GM18951 (cell line): ENCODE data around the gene PLAC1.

Source experiments
- POLR2A ChIP-seq: IDR thresholded peaks from 4 replicates; pipeline ENCODE4 v1.6.1; 2011; ENCODE audit warnings: mild to moderate bottlenecking; ENCODE audit not compliant: insufficient read length, insufficient read depth; ENCODE audit errors: extremely low read depth
- in situ Hi-C: fragments of 300-500 bp; cut with MboI; formaldehyde crosslinking; loops from one replicate; pipeline ENCODE4 v1.12.0; 2022; ENCODE audit warnings: low sequenced_read_pairs, mixed read lengths, inconsistent platforms; ENCODE audit not compliant: unreplicated experiment

Gene PLAC1

GRCh38 chrX:134603806-134604700, 54.2 kb downstream of the PLAC1 start:
- no peak for TF ChIP-seq POLR2A
- in situ Hi-C loops, result no loop called here

- no peak for TF ChIP-seq POLR2A
- in situ Hi-C loops, result no loop called here
Measured at GRCh38 chrX:134602410-134602809, 55.9 kb downstream of the PLAC1 start.

DNA sequence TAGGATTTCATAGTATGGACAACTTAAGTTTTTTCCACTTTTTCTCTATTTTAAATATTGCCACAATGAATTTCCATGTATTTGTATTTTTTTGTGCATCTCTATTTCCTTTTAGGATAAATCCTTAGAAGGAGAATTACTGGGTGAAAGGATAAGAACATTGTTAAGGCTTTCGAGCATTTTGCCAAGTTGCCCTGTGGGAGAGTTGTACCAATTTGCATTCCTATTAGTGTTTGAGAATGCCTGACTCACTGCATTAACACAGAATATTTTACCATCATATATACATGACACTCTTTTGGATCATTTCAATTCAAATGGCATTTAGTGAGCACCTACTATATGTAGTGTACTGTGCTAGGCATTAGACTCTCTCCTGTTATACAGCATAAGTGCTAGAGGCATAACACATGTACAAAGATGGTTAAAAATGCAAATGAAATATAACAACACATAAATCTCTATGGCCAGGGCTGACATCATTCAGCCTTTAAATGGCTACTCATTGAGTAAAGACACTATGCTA, 57.0 kb downstream of the PLAC1 start:
- in situ Hi-C loops, result no loop called here
- TF ChIP-seq POLR2A, result no peak

GRCh38 chrX:134600714-134601113, 57.6 kb downstream of the PLAC1 start:
- in situ Hi-C loops, result no loop called here
- no peak for TF ChIP-seq POLR2A

GRCh38 chrX:134599184-134599914, 58.9 kb downstream of the PLAC1 start:
- no peak for TF ChIP-seq POLR2A
- in situ Hi-C loops, result no loop called here

- in situ Hi-C loops, result no loop called here
- TF ChIP-seq POLR2A, result no peak
Measured at GRCh38 chrX:134592303-134592702, 66.0 kb downstream of the PLAC1 start.

DNA sequence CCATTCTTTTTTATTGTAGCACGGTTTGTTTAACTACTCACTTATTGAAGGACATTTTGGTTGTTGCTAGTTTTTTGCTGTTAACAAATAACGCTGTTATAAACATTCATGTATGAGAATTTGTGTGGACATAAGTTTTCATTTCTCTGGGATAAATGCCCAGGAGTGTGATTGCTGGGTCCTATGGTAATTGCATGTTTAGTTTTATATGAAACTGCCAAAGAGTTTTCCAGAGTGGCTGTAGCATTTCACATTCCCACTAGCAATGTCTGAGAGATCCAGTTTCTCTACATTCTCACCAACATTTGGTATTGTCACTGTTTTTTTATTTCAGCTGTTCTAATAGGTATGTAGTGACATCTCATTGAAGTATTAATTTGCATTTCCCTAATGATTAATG, 66.8 kb downstream of the PLAC1 start:
- TF ChIP-seq POLR2A, result no peak
- in situ Hi-C loops, result no loop called here

GRCh38 chrX:134588806-134589205, 69.5 kb downstream of the PLAC1 start:
- TF ChIP-seq POLR2A, result no peak
- in situ Hi-C loops, result no loop called here

- TF ChIP-seq POLR2A, result no peak
- in situ Hi-C loops, result no loop called here
Measured at GRCh38 chrX:134580907-134581306, 77.4 kb downstream of the PLAC1 start.

GRCh38 chrX:134573683-134574035, 84.6 kb downstream of the PLAC1 start:
- TF ChIP-seq POLR2A, result no peak
- in situ Hi-C loops, result no loop called here

DNA sequence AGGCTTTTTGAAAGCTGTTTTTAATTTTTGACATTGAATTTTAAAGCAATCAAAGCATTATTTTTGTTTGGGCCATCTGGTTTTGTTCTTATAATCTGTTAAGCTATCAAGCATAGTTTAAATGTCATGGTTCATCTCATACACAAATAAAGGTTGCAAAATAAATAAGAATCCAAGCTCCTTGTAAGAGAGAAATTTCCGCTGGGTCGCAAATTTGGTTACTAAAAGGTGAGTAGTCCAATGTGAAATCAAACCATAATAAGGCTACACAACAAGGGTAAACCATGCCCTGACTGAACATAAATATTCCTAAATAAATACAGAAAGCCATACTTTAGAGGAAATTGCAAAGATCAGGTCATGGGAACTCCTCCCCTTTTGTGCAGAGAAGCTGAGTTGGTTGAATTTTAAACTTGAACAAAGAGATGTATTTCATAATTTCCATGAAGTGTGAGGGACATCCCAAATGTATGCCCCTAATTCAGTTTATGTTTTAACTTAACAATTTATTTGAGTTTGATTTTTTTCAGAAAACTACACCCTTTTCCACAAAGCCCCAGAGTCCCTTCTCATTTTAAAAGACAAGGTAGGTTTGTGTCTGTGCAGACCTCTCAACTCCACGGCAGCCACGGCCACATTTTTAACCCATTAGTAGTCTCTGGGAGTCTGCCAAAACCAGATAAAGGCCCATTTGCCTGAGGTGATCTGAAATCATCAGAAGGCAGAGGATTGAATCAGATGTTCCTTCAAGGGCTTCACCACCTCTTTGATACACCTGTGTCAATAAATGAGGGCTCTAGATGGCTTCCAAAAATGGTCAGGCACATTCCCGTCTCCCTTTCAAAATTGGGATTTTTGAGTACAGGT, 85.2 kb downstream of the PLAC1 start:
- TF ChIP-seq POLR2A, result no peak
- in situ Hi-C loops, result no loop called here

GRCh38 chrX:134571796-134572195, 86.5 kb downstream of the PLAC1 start:
- in situ Hi-C loops, result no loop called here
- TF ChIP-seq POLR2A, result no peak

DNA sequence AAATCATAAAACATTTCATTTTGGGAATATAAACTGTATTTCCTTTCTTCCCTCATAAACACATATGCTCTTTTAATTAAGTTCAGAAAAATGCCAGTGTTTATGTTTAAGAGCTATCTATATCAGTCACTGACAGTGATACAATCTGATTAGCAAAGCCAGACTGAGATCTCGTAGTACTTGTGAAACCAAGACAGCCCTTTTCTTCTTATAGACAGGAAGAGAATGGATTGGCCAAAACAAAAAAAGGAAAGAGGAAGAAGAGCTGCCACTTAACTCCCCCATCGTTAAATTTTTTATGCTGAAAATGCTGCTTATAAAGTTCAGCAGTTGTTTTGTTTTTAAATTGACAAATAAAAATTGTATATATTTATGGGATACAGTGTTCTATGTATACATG, 87.4 kb downstream of the PLAC1 start:
- in situ Hi-C loops, result no loop called here
- TF ChIP-seq POLR2A, result no peak

DNA sequence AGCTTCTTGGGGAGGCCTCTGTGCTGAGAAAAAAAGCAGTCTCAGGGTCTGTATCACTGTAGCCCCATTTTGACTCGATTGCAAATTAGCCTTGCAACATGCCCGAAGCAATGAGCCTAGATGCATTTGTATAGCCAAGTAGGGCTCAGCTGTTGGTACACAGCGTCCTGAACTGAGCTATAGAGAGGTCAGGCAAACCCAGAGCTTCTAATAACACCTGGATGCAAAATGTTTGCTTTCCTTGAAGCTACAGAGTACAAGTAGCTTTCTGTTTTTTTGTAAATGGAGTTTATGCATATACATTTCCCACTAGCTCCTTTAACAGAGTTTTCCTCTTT, 87.8 kb downstream of the PLAC1 start:
- TF ChIP-seq POLR2A, result no peak
- in situ Hi-C loops, result no loop called here
